ENCODE data around the gene SPOCK1. TPM values are rescaled to one million over a fixed set of nuclear protein-coding genes. Genes with fewer than 3 reads are reported as not detected.
A peak's percentile ranks its signal among the peaks of the same experiment; 100 is the strongest.

SPOCK1 gene
- polyA plus RNA-seq, 3 donors, result 1.8 to 5.7 (median 2.1) TPM

DNA sequence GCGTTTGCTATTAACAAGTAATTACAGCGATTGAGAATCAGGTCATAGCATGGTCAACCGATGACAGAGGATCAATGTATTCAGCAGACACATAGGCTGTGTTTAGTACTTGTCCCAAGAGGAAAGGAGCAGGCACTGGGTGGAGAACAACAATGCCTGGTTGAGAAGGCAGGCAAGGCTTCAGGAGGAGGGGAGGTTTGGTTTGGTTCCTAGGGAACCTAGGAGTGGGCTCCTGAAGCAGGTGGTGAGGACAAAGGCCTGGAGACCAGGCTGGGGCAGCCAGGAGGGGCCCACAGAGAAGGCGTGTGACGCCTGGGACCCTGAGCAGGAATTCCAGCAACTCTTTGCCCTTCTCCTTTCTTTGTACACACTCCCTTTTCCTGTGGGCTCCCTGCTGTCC, 195.6 kb downstream of the SPOCK1 start:
- Mint-ChIP-seq H3K9me3 (peaks cover 0 to 2% (median 1%) of the 10 kb centered on the region in 7 donors), H3K4me1 (no peaks in the 10 kb centered on the region), H3K27ac (peak overlapping the region in 1 of 7 donors; percentile 80), H3K36me3 (no peaks in the 10 kb centered on the region), H3K4me3 (no peak overlapping the region), H3K27me3 (ENCODE audit: low read depth in 3 of 3) (peaks cover 3 to 18% (median 9%) of the 10 kb centered on the region in 3 donors)
- Histone ChIP-seq H3K4me1 (ENCODE audit: control insufficient read depth in 1 of 2, insufficient read depth in 2 of 2, low read length in 2 of 2) (no peaks in the 10 kb centered on the region), H2AFZ (ENCODE audit: insufficient read depth, low read depth, low read length, poor library complexity, severe bottlenecking) (no peak overlapping the region), H4K20me1 (ENCODE audit: insufficient read depth, low read length) (no peaks in the 10 kb centered on the region), H3K9ac (ENCODE audit: insufficient read depth, low read length, poor library complexity, severe bottlenecking) (no peak overlapping the region), H3K4me3 (replicated peaks in 1 of 3; ENCODE audit: low read depth in 2 of 3, low read length in 3 of 3) (no peak overlapping the region), H3K36me3 (replicated peaks in 1 of 2; ENCODE audit: control insufficient read depth in 1 of 2, insufficient read depth in 2 of 2, low read length in 2 of 2) (no peaks in the 10 kb centered on the region), H3K79me2 (ENCODE audit: insufficient read depth, low read length) (no peaks in the 10 kb centered on the region), H3K4me2 (replicated peaks; ENCODE audit: extremely low read depth, low read length, poor library complexity, severe bottlenecking) (no peak overlapping the region), H3K27me3 (ENCODE audit: control insufficient read depth in 2 of 2, insufficient read depth in 2 of 2, low read length in 2 of 2) (no peaks in the 10 kb centered on the region), H3K9me3 (replicated peaks in 1 of 2; ENCODE audit: control insufficient read depth in 1 of 2, insufficient read depth in 1 of 2, low read length in 2 of 2) (no peaks in the 10 kb centered on the region), H3K27ac (ENCODE audit: low read depth in 1 of 2, low read length in 2 of 2) (no peak overlapping the region)
- WGBS (ENCODE audit: insufficient coverage), result 100% methylated on average over 4 of the region's 5 CpGs
- DNase-seq, result no peak
- TF ChIP-seq, protein P1, sequence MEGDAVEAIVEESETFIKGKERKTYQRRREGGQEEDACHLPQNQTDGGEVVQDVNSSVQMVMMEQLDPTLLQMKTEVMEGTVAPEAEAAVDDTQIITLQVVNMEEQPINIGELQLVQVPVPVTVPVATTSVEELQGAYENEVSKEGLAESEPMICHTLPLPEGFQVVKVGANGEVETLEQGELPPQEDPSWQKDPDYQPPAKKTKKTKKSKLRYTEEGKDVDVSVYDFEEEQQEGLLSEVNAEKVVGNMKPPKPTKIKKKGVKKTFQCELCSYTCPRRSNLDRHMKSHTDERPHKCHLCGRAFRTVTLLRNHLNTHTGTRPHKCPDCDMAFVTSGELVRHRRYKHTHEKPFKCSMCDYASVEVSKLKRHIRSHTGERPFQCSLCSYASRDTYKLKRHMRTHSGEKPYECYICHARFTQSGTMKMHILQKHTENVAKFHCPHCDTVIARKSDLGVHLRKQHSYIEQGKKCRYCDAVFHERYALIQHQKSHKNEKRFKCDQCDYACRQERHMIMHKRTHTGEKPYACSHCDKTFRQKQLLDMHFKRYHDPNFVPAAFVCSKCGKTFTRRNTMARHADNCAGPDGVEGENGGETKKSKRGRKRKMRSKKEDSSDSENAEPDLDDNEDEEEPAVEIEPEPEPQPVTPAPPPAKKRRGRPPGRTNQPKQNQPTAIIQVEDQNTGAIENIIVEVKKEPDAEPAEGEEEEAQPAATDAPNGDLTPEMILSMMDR (IDR thresholded peaks at IDR 0.05), result no peak
- intact Hi-C loops (cut with micrococcal nuclease), result no loop called here

DNA sequence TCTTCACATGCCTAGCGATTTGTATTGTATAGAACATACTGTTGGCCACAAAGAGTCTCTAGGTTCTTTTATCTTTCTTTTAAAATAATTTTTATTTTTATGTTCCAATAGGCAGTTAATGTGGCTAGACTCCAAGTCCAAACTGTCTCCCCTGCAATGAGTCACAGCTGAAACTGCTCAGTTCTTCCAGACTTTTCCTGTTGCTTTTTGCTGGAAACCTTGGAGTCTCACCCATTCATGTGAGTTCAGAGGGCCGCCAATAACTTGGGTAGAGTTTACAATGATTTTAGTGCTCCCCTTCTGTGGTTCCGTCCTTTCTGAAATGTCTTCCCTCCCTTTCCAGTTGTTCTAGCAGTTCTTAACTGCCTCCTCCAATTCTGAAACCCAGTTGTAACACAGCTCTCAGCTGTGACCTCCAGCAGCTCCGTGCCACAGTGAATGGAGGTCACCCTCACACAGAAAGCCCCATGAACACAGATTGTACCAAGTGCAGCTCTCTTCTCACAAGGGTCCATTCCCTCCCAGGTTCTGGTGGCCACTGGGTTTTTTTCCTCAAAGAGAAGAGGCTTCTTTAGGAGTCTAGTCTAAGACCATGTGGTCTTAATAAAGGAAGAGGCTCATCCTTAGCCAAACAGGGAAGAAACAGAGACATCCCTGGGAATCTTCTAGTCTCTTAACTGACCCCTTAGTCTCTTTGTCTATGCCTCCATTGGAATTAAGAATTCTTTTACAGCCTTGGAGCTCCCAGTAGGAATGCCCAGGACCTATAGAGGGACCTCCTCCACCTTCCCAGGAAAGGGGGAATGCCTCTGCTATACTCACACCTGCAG, 198.5 kb downstream of the SPOCK1 start:
- no peak for DNase-seq
- peaks cover 3 to 23% (median 11%) of the 10 kb centered on the region in 3 donors for H3K27me3 Mint-ChIP-seq (ENCODE audit: low read depth in 3 of 3)
- H3K36me3 ChIP-seq (replicated peaks in 1 of 2; ENCODE audit: control insufficient read depth in 1 of 2, insufficient read depth in 2 of 2, low read length in 2 of 2), result no peaks in the 10 kb centered on the region
- H3K9ac ChIP-seq (ENCODE audit: insufficient read depth, low read length, poor library complexity, severe bottlenecking), result no peak overlapping the region
- no peaks in the 10 kb centered on the region for H3K9me3 ChIP-seq (replicated peaks in 1 of 2; ENCODE audit: control insufficient read depth in 1 of 2, insufficient read depth in 1 of 2, low read length in 2 of 2)
- H3K27me3 ChIP-seq (ENCODE audit: control insufficient read depth in 2 of 2, insufficient read depth in 2 of 2, low read length in 2 of 2), result no peaks in the 10 kb centered on the region
- peaks cover 0 to 2% (median 1%) of the 10 kb centered on the region in 7 donors for H3K9me3 Mint-ChIP-seq
- H3K27ac ChIP-seq (ENCODE audit: low read depth in 1 of 2, low read length in 2 of 2), result no peak overlapping the region
- H3K4me1 Mint-ChIP-seq, result no peaks in the 10 kb centered on the region
- WGBS (ENCODE audit: insufficient coverage), result 100% methylated on average over 2 of the region's 4 CpGs
- intact Hi-C loops (cut with micrococcal nuclease), result no loop called here
- no peak overlapping the region for H3K27ac Mint-ChIP-seq
- H3K4me3 ChIP-seq (replicated peaks in 1 of 3; ENCODE audit: low read depth in 2 of 3, low read length in 3 of 3), result no peak overlapping the region
- no peak overlapping the region for H3K4me2 ChIP-seq (replicated peaks; ENCODE audit: extremely low read depth, low read length, poor library complexity, severe bottlenecking)
- no peak overlapping the region for H3K4me3 Mint-ChIP-seq
- H4K20me1 ChIP-seq (ENCODE audit: insufficient read depth, low read length), result no peaks in the 10 kb centered on the region
- H3K36me3 Mint-ChIP-seq, result no peaks in the 10 kb centered on the region
- H3K79me2 ChIP-seq (ENCODE audit: insufficient read depth, low read length), result no peaks in the 10 kb centered on the region
- H3K4me1 ChIP-seq (ENCODE audit: control insufficient read depth in 1 of 2, insufficient read depth in 2 of 2, low read length in 2 of 2), result no peaks in the 10 kb centered on the region
- no peak overlapping the region for H2AFZ ChIP-seq (ENCODE audit: insufficient read depth, low read depth, low read length, poor library complexity, severe bottlenecking)
- TF ChIP-seq, protein P1 (IDR thresholded peaks at IDR 0.05), result no peak
